ENCODE data around the gene ABR. TPM values are rescaled to one million over a fixed set of nuclear protein-coding genes. Genes with fewer than 3 reads are reported as not detected.

ABR gene
- total RNA-seq, 2 donors from 2014 or later = 159 to 200 TPM

DNA sequence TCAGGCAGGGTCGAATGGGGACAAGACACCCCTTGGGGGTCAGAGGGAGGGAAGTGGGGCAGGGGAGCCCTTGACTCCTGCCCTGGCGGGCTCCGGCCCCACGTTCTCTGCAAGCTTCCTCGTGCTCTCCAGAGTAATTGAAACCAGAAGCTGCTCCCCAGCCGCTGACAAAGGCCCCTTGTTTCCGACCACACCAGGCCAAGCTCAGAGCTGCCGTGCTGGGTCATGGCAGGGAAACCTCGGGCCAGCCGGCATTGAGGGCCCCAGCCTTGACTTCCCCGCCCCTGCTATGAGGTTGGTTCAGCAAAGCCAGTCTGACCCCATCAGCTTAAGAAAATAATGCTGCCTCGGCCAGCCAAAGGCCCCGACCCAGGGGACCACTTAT is 139.6 kb downstream of the ABR start:
- no peaks in the 10 kb centered on the region for H3K27me3 ChIP-seq (replicated peaks; ENCODE audit: insufficient read depth)
- peak overlapping the region; percentile 12 for H3K4me3 ChIP-seq
- no peaks in the 10 kb centered on the region for H3K9me3 ChIP-seq
- DNase-seq (ENCODE audit: low spot score) = no peak
- ATAC-seq (ENCODE audit: insufficient number of reproducible peaks, low FRiP score, low read depth) = no peak
- TF ChIP-seq, protein P1, sequence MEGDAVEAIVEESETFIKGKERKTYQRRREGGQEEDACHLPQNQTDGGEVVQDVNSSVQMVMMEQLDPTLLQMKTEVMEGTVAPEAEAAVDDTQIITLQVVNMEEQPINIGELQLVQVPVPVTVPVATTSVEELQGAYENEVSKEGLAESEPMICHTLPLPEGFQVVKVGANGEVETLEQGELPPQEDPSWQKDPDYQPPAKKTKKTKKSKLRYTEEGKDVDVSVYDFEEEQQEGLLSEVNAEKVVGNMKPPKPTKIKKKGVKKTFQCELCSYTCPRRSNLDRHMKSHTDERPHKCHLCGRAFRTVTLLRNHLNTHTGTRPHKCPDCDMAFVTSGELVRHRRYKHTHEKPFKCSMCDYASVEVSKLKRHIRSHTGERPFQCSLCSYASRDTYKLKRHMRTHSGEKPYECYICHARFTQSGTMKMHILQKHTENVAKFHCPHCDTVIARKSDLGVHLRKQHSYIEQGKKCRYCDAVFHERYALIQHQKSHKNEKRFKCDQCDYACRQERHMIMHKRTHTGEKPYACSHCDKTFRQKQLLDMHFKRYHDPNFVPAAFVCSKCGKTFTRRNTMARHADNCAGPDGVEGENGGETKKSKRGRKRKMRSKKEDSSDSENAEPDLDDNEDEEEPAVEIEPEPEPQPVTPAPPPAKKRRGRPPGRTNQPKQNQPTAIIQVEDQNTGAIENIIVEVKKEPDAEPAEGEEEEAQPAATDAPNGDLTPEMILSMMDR (IDR thresholded peaks at IDR 0.05) = no peak
- H3K27ac ChIP-seq = peak overlapping the region in 1 of 2 donors; percentile 17
- H3K4me1 ChIP-seq (ENCODE audit: control insufficient read depth in 1 of 2, low read depth in 2 of 2) = peaks cover 19 to 36% of the 10 kb centered on the region in 2 donors
- H3K36me3 ChIP-seq = peaks cover 12% of the 10 kb centered on the region

DNA sequence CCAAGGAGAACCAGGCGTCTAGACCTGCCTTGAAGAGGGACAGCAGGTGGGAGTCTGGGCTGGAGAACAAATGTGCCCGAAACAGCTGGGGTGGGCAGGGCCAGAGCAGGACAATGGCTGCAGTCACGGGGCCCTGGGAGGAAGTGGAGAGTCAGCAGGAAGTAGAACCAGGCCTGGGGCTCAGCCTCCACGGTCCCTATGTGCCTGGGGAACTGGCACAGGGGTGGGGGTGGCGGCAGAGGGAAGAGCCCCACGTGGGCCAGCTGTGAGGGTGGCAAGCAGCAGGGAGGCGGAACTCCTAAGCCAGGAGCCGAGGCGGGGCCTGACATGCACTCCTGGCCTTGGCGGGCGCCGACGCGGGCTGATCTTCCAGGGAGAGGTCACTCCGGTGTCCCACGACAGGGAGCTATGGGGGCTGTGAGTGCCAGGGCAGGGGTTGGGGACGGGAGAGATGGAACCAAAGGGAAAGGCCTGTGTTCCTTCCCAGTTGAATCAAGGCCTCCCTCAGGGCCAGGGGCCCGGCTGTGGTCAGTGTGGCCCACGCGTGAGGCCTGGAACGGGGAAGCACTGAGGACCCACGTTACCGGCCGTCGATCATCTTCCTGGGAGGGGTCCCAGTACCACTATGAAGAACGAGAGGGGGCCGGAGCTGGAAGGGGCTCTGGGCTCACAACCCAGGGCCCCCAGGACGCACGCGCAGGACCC is 140.1 kb downstream of the ABR start:
- peak overlapping the region; percentile 12 for H3K4me3 ChIP-seq
- no peak for ATAC-seq (ENCODE audit: insufficient number of reproducible peaks, low FRiP score, low read depth)
- no peak for DNase-seq (ENCODE audit: low spot score)
- TF ChIP-seq, protein P1 (IDR thresholded peaks at IDR 0.05) = no peak
- H3K27ac ChIP-seq = peak overlapping the region in 1 of 2 donors; percentile 17
- H3K27me3 ChIP-seq (replicated peaks; ENCODE audit: insufficient read depth) = no peaks in the 10 kb centered on the region
- H3K4me1 ChIP-seq (ENCODE audit: control insufficient read depth in 1 of 2, low read depth in 2 of 2) = peaks cover 15 to 30% of the 10 kb centered on the region in 2 donors
- H3K9me3 ChIP-seq = no peaks in the 10 kb centered on the region
- peaks cover 12% of the 10 kb centered on the region for H3K36me3 ChIP-seq

DNA sequence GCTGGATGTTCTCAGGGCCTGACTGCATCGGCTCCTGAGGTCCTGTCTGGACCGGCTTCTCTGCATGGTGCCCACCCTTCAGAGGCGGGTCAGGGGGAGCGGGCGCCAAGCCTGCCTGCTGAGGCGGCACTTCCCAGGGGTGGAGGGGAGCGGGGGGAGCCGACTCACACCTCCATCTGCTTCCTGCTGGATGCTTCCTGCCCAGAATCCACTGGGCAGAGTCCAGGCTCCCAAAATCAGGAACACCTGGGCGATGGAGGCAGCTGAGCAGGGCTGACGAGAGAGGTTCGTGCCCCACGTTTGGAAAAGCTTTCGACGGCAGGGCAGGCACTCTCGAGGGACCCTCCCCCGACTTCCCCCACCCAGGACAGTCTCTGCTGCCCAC is 140.7 kb downstream of the ABR start:
- Histone ChIP-seq H3K27ac (peak overlapping the region in 1 of 2 donors; percentile 17), H3K4me3 (no peak overlapping the region), H3K36me3 (peaks cover 12% of the 10 kb centered on the region), H3K9me3 (no peaks in the 10 kb centered on the region), H3K27me3 (replicated peaks; ENCODE audit: insufficient read depth) (no peaks in the 10 kb centered on the region), H3K4me1 (ENCODE audit: control insufficient read depth in 1 of 2, low read depth in 2 of 2) (peaks cover 9 to 25% of the 10 kb centered on the region in 2 donors)
- DNase-seq (ENCODE audit: low spot score) = no peak
- TF ChIP-seq, protein P1 (IDR thresholded peaks at IDR 0.05) = no peak
- no peak for ATAC-seq (ENCODE audit: insufficient number of reproducible peaks, low FRiP score, low read depth)

DNA sequence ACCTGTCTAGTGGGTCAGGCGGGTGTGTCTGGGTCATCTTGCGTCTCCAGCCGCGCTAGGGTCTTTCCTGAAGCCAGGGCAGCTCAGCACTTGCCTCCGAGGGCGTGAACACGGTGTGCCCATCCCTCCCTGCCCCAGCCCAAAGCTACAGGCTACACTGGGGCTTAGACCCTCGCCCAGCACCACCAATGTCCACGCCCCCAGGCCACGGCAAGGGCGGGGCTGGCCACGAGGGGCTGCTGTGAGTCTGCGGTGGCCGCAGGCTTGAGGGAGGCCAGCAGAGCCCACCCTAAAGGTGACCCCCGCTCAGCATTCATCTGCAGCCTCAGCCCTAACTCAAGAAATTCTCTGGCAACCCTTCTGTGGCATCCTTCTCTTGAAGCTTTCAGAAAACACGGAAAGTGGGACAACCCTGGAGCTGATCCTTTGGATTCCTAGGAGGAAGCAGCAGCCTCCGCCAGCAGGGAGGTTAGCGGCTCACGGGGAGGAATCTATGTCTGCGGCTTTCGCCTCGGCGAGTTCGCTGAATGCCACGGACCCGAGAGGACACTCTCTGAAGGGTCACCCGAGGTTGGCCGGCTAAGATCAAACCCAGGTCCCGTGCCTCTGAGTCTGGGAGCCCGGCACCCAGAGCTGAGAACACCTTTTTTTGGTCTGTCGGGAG is 141.2 kb downstream of the ABR start:
- Histone ChIP-seq H3K4me1 (ENCODE audit: control insufficient read depth in 1 of 2, low read depth in 2 of 2) (peaks cover 7 to 20% of the 10 kb centered on the region in 2 donors), H3K4me3 (no peak overlapping the region), H3K36me3 (peaks cover 12% of the 10 kb centered on the region), H3K27ac (no peak overlapping the region), H3K27me3 (replicated peaks; ENCODE audit: insufficient read depth) (no peaks in the 10 kb centered on the region), H3K9me3 (no peaks in the 10 kb centered on the region)
- TF ChIP-seq, protein P1 (IDR thresholded peaks at IDR 0.05) = no peak
- no peak for ATAC-seq (ENCODE audit: insufficient number of reproducible peaks, low FRiP score, low read depth)
- DNase-seq (ENCODE audit: low spot score) = no peak

DNA sequence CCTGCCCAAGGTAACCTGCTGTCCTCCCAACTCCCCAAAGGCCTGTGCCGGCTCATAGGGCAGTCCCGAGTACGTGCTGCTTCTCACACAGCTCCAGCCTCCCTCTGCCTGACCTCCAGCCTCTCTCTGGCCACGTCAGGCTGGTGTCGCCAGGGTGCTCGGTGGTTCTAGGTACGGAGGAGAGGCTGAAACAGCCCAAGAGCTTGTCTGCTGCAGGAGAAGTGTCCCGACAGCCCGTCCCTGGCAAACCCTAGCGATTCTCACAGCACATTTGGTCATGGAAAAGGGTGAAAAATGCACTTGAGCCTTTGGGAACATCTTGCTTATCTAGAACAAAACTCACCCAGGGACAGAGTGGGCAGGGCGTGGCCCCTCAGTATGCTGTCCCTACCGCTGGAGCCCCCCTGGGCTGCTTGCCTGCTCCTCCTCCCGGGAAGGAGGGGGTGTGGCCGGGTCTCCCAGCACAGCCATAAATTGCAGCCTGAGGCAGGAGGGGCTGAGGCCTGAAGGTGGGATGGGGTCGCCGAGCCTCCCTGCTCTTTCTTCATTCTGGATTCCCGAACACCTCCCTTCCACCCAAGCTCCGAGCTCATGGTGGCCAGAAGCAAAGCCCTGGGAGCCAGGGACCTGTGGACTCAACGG is 142.4 kb downstream of the ABR start:
- TF ChIP-seq, protein P1 (IDR thresholded peaks at IDR 0.05) = no peak

More for the DNA sequence above, 142.4 kb downstream of the ABR start:
- Histone ChIP-seq H3K27me3 (replicated peaks; ENCODE audit: insufficient read depth) (no peaks in the 10 kb centered on the region), H3K9me3 (no peaks in the 10 kb centered on the region), H3K36me3 (peaks cover 12% of the 10 kb centered on the region), H3K27ac (no peak overlapping the region), H3K4me1 (ENCODE audit: control insufficient read depth in 1 of 2, low read depth in 2 of 2) (peaks cover 0 to 9% of the 10 kb centered on the region in 2 donors), H3K4me3 (no peak overlapping the region)
- ATAC-seq (ENCODE audit: insufficient number of reproducible peaks, low FRiP score, low read depth) = no peak
- no peak for DNase-seq (ENCODE audit: low spot score)
